WTC11 (cell line): ENCODE results near the gene CMTM1. TPM values are rescaled to one million over a fixed set of nuclear protein-coding genes. Genes with fewer than 3 reads are reported as not detected.

Experiments
- ATAC-seq: fragments of 200-7000 bp; cut with Tn5 transposase; 2 replicates; pipeline ENCODE4 v1.10.0; 2021; ENCODE audit warnings: mild to moderate bottlenecking, moderate library complexity
- CTCF ChIA-PET: fragments of 300-600 bp; sonication (Branson Sonifier 250); formaldehyde crosslinking; loops from one replicate; lab custom pipeline; 2021; ENCODE audit warnings: antibody characterized with exemption; lab: Charles Lee
- POLR2A ChIA-PET: fragments of 350-600 bp; sonication (Branson Sonifier 250); formaldehyde crosslinking; loops from one replicate; lab custom pipeline; 2021; ENCODE audit warnings: antibody characterized with exemption; lab: Charles Lee
- DNase-seq: peaks from one replicate; pipeline ENCODE4 v3.0.0; 2021; ENCODE audit warnings: low spot score
- H3K27ac Mint-ChIP-seq: 2 replicates; pipeline ENCODE4 v1.8.0; 2021; ENCODE audit warnings: mixed read lengths
- H3K27me3 Mint-ChIP-seq: 2 replicates; pipeline ENCODE4 v1.8.0; 2021; ENCODE audit warnings: low read depth, mild to moderate bottlenecking, moderate library complexity, mixed read lengths
- H3K36me3 Mint-ChIP-seq: 2 replicates; pipeline ENCODE4 v1.8.0; 2021; ENCODE audit warnings: mixed read lengths
- H3K4me1 Mint-ChIP-seq: 2 replicates; pipeline ENCODE4 v1.8.0; 2022; ENCODE audit warnings: mixed read lengths
- H3K4me3 Mint-ChIP-seq: 2 replicates; pipeline ENCODE4 v1.8.0; 2021; ENCODE audit warnings: mild to moderate bottlenecking, moderate library complexity, mixed read lengths
- H3K9me3 Mint-ChIP-seq: 2 replicates; pipeline ENCODE4 v1.8.0; 2021; ENCODE audit warnings: mixed read lengths
- AFF4 ChIP-seq: sonication (generic); formaldehyde crosslinking; IDR thresholded peaks from 2 replicates; pipeline ENCODE4 v1.8.1; 2023; ENCODE audit warnings: mild to moderate bottlenecking, missing genetic modification reagents, borderline replicate concordance
- GTF2I ChIP-seq: fragments of 250-450 bp; sonication (Bioruptor Pico); conservative IDR thresholded peaks from 2 replicates; pipeline ENCODE4 v1.4.0; 2021; ENCODE audit warnings: mild to moderate bottlenecking
- MYBL2 ChIP-seq: sonication (generic); formaldehyde crosslinking; IDR thresholded peaks from 2 replicates; pipeline ENCODE4 v1.8.1; 2023; ENCODE audit warnings: mild to moderate bottlenecking, moderate library complexity, missing genetic modification reagents
- NFE2L1 ChIP-seq: sonication (generic); formaldehyde crosslinking; IDR thresholded peaks from 2 replicates; pipeline ENCODE4 v1.8.1; 2023; ENCODE audit warnings: missing genetic modification reagents
- PREB ChIP-seq: sonication (generic); formaldehyde crosslinking; IDR thresholded peaks from 2 replicates; pipeline ENCODE4 v1.8.1; 2022; ENCODE audit warnings: mild to moderate bottlenecking, missing genetic modification reagents, moderate library complexity, borderline replicate concordance
- SMAD3 ChIP-seq: sonication (generic); formaldehyde crosslinking; IDR thresholded peaks from 2 replicates; pipeline ENCODE4 v1.8.0; 2022; ENCODE audit warnings: missing genetic modification reagents, mild to moderate bottlenecking, borderline replicate concordance
- ZNF121 ChIP-seq: sonication (generic); formaldehyde crosslinking; IDR thresholded peaks from 2 replicates; pipeline ENCODE4 v1.8.0; 2023; ENCODE audit warnings: missing genetic modification reagents
- ZNF138 ChIP-seq: sonication (generic); formaldehyde crosslinking; conservative IDR thresholded peaks from 2 replicates; pipeline ENCODE4 v1.8.1; 2022; ENCODE audit warnings: mild to moderate bottlenecking, moderate library complexity, missing genetic modification reagents
- ZNF232 ChIP-seq: sonication (generic); formaldehyde crosslinking; IDR thresholded peaks from 2 replicates; pipeline ENCODE4 v1.8.0; 2022; ENCODE audit warnings: mild to moderate bottlenecking, missing genetic modification reagents
- ZNF425 ChIP-seq: fragments of 250-450 bp; sonication (Bioruptor Pico); conservative IDR thresholded peaks from 2 replicates; pipeline ENCODE4 v1.9.0; 2021; ENCODE audit warnings: mild to moderate bottlenecking
- ZNF671 ChIP-seq: fragments of 250-450 bp; sonication (Bioruptor Pico); IDR thresholded peaks from 2 replicates; pipeline ENCODE4 v1.8.0; 2021; ENCODE audit warnings: mild to moderate bottlenecking
- ZSCAN18 ChIP-seq: fragments of 250-450 bp; sonication (Bioruptor Pico); IDR thresholded peaks from 2 replicates; pipeline ENCODE4 v2.1.2; 2022; ENCODE audit warnings: mild to moderate bottlenecking, moderate library complexity
- total RNA-seq: library from RNA; stranded (reverse); gene quantifications from 3 replicates; pipeline ENCODE4 v1.2.3, GENCODE V29; 2021
- TF ChIP-seq, protein P1 (sequence below): fragments of 250-450 bp; sonication (Bioruptor Pico); IDR thresholded peaks from 2 replicates; pipeline ENCODE4 v1.9.0; 2021; ENCODE audit warnings: mild to moderate bottlenecking, borderline replicate concordance
- TF ChIP-seq, protein P2 (sequence below): sonication (generic); formaldehyde crosslinking; conservative IDR thresholded peaks from 2 replicates; pipeline ENCODE4 v1.8.1; 2022; ENCODE audit warnings: mild to moderate bottlenecking, missing genetic modification reagents
- TF ChIP-seq, protein P3 (sequence below): sonication (generic); formaldehyde crosslinking; IDR thresholded peaks from 2 replicates; pipeline ENCODE4 v1.8.1; 2022; ENCODE audit warnings: mild to moderate bottlenecking, moderate library complexity, missing genetic modification reagents

The CMTM1 gene
- total RNA-seq, 1 experiment from 2014 or later: 1.6 TPM

- TF ChIP-seq ZNF121 (CRISPR knock-in tag): peak; percentile 21; the same call in 1 of the 2 replicates
- no peak for TF ChIP-seq AFF4 (CRISPR knock-in tag)
- TF ChIP-seq, protein P1, sequence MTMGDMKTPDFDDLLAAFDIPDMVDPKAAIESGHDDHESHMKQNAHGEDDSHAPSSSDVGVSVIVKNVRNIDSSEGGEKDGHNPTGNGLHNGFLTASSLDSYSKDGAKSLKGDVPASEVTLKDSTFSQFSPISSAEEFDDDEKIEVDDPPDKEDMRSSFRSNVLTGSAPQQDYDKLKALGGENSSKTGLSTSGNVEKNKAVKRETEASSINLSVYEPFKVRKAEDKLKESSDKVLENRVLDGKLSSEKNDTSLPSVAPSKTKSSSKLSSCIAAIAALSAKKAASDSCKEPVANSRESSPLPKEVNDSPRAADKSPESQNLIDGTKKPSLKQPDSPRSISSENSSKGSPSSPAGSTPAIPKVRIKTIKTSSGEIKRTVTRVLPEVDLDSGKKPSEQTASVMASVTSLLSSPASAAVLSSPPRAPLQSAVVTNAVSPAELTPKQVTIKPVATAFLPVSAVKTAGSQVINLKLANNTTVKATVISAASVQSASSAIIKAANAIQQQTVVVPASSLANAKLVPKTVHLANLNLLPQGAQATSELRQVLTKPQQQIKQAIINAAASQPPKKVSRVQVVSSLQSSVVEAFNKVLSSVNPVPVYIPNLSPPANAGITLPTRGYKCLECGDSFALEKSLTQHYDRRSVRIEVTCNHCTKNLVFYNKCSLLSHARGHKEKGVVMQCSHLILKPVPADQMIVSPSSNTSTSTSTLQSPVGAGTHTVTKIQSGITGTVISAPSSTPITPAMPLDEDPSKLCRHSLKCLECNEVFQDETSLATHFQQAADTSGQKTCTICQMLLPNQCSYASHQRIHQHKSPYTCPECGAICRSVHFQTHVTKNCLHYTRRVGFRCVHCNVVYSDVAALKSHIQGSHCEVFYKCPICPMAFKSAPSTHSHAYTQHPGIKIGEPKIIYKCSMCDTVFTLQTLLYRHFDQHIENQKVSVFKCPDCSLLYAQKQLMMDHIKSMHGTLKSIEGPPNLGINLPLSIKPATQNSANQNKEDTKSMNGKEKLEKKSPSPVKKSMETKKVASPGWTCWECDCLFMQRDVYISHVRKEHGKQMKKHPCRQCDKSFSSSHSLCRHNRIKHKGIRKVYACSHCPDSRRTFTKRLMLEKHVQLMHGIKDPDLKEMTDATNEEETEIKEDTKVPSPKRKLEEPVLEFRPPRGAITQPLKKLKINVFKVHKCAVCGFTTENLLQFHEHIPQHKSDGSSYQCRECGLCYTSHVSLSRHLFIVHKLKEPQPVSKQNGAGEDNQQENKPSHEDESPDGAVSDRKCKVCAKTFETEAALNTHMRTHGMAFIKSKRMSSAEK (CRISPR knock-in tag): no peak
- no peak for TF ChIP-seq NFE2L1 (CRISPR knock-in tag)
- TF ChIP-seq ZNF138: no peak
- no peak for TF ChIP-seq PREB
- TF ChIP-seq MYBL2: no peak
- TF ChIP-seq ZNF232 (CRISPR knock-in tag): no peak
- TF ChIP-seq, protein P2, sequence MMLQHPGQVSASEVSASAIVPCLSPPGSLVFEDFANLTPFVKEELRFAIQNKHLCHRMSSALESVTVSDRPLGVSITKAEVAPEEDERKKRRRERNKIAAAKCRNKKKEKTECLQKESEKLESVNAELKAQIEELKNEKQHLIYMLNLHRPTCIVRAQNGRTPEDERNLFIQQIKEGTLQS: no peak
Measured at GRCh38 chr16:66605177-66605978, 39.1 kb downstream of the CMTM1 start (continued).

DNA sequence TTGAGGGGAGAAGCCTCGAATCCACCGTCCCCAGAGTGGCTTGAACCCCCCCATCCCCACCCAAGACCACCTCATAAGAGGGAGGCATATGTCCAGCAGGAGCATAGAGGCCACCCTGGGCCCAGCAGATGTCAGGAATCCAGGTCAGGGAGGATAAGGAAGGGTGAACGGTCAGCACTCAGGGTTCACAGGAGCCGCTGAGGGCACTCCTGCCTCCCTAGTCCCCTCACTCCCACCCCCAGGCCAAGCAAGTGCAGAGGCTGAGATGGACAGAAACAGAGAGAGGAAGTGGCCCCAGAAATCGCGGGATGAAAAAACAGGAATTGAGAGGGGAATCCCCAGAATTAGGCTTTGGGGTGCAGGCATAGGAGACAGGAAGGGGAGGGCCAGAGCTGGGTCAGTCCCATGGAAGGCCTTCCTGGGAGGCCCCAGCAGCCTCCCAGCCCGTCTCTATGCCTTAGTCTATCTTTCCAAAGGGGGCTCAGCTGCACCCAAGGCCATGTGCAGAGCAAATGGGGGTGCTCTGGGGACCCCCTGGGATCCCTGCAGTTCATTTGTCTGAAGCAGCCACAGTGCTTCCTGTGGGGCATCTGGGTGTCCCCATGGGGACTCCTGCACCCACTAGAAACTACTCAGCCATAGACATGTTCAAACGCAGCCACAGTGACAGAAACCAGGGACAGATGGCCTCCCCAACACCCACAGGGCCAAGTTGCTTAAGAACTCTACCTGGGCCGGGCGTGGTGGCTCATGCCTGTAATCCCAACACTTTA, 39.9 kb downstream of the CMTM1 start:
- DNase-seq (no peak), ATAC-seq (no peak)
- Mint-ChIP-seq H3K27ac (peak overlapping the region; percentile 42; the same call in 1 of the 2 replicates), H3K4me1 (peaks cover 31% of the 10 kb centered on the region), H3K27me3 (peaks cover 6% of the 10 kb centered on the region; the same call in 1 of the 2 replicates), H3K4me3 (peak overlapping the region; percentile 56), H3K9me3 (no peaks in the 10 kb centered on the region), H3K36me3 (peaks cover 15% of the 10 kb centered on the region; the same call in 1 of the 2 replicates)
- CTCF ChIA-PET: interaction anchor here (1.0 to 4.0 kb wide), 3 partner anchors 46 to 224 kb away, joined by 3 to 70 read pairs (median 3); partner anchors contain the start of gene NAE1
- POLR2A ChIA-PET: no interaction called here
- TF ChIP-seq, protein P3, sequence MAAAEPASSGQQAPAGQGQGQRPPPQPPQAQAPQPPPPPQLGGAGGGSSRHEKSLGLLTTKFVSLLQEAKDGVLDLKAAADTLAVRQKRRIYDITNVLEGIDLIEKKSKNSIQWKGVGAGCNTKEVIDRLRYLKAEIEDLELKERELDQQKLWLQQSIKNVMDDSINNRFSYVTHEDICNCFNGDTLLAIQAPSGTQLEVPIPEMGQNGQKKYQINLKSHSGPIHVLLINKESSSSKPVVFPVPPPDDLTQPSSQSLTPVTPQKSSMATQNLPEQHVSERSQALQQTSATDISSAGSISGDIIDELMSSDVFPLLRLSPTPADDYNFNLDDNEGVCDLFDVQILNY: no peak
- TF ChIP-seq GTF2I (CRISPR knock-in tag) (no peak), PREB (no peak), ZNF671 (CRISPR knock-in tag) (no peak), SMAD3 (CRISPR knock-in tag) (no peak), ZNF425 (CRISPR knock-in tag) (no peak), ZSCAN18 (CRISPR knock-in tag) (no peak)
